Measurements from ENCODE around the gene PRKAA2.
"Not testable (repeated sequence)": the region's sequence is repeated elsewhere in the genome, so short reads cannot be mapped to it uniquely, and the experiment has no call there.

PRKAA2 gene

GRCh38 chr1:56644919-56645676 lies at the start of gene PRKAA2:
PRKAA2 (plus strand) TSS chr1:56645314; CDS start chr1:56645388, 74 bp downstream.
- DNase-seq = no peak

GRCh38 chr1:56595397-56596191 lies 49.5 kb upstream of the PRKAA2 start:
- DNase-seq = not testable (repeated sequence)

- DNase-seq = not testable (repeated sequence)
These were observed 35.0 kb upstream of the PRKAA2 start for GRCh38 chr1:56610097-56610496.

- DNase-seq = not testable (repeated sequence)
These were observed 34.3 kb upstream of the PRKAA2 start for GRCh38 chr1:56610770-56611169.

- no peak for DNase-seq
These were observed 28.0 kb upstream of the PRKAA2 start for GRCh38 chr1:56617141-56617540.

- no peak for DNase-seq
These were observed 19.2 kb upstream of the PRKAA2 start for GRCh38 chr1:56625819-56626440.

GRCh38 chr1:56626546-56626945 lies 18.6 kb upstream of the PRKAA2 start:
- DNase-seq = no peak

GRCh38 chr1:56627019-56627635 lies 18.0 kb upstream of the PRKAA2 start:
- DNase-seq = no peak

GRCh38 chr1:56627636-56628039 lies 17.5 kb upstream of the PRKAA2 start:
- DNase-seq = no peak

- DNase-seq = no peak
These were observed 14.3 kb upstream of the PRKAA2 start for GRCh38 chr1:56630786-56631185.

GRCh38 chr1:56631901-56632300 lies 13.2 kb upstream of the PRKAA2 start:
- DNase-seq = no peak

- no peak for DNase-seq
These were observed 10.1 kb upstream of the PRKAA2 start for GRCh38 chr1:56634981-56635380.

- no peak for DNase-seq
These were observed 6.9 kb upstream of the PRKAA2 start for GRCh38 chr1:56638248-56638647.

GRCh38 chr1:56639211-56639610 lies 5.9 kb upstream of the PRKAA2 start:
- no peak for DNase-seq

- no peak for DNase-seq
These were observed 1.5 kb upstream of the PRKAA2 start for GRCh38 chr1:56643661-56644060.

- no peak for DNase-seq
These were observed 823 bp upstream of the PRKAA2 start for GRCh38 chr1:56644064-56644918.

GRCh38 chr1:56645677-56646305 lies 677 bp downstream of the PRKAA2 start:
- no peak for DNase-seq

- no peak for DNase-seq
These were observed 1.5 kb downstream of the PRKAA2 start for GRCh38 chr1:56646611-56647010.

GRCh38 chr1:56647106-56647505 lies 2.0 kb downstream of the PRKAA2 start:
- DNase-seq = no peak

GRCh38 chr1:56648546-56648945 lies 3.4 kb downstream of the PRKAA2 start:
- no peak for DNase-seq

- DNase-seq = no peak
These were observed 9.2 kb downstream of the PRKAA2 start for GRCh38 chr1:56654126-56654923.

Data from NCI-H1417 treated with DMSO at 0.1 percent for 48 hours (cell line).